Coronary artery (tissue), 2 donors: Measurements from ENCODE around the gene ACBD4.

ENCODE experiments used
- DNase-seq: peaks from one replicate; pipeline ENCODE4 v3.0.0-alpha.2; 2017; ENCODE audit warnings: low spot score
- H3K27ac ChIP-seq, 2 donors: fragments of 200-600 bp; sonication (generic); one replicate each; pipeline ENCODE4 v1.5.1; 2016 to 2019
- H3K4me3 ChIP-seq: fragments of 200-600 bp; sonication (generic); 2 replicates; pipeline ENCODE4 v1.5.1; 2016; ENCODE audit warnings: mild to moderate bottlenecking, moderate library complexity
- TF ChIP-seq, protein P1 (sequence below): fragments of 200-600 bp; sonication (generic); IDR thresholded peaks from one replicate; pipeline ENCODE4 v1.5.1; 2019; ENCODE audit warnings: antibody characterized with exemption

Gene ACBD4

DNA sequence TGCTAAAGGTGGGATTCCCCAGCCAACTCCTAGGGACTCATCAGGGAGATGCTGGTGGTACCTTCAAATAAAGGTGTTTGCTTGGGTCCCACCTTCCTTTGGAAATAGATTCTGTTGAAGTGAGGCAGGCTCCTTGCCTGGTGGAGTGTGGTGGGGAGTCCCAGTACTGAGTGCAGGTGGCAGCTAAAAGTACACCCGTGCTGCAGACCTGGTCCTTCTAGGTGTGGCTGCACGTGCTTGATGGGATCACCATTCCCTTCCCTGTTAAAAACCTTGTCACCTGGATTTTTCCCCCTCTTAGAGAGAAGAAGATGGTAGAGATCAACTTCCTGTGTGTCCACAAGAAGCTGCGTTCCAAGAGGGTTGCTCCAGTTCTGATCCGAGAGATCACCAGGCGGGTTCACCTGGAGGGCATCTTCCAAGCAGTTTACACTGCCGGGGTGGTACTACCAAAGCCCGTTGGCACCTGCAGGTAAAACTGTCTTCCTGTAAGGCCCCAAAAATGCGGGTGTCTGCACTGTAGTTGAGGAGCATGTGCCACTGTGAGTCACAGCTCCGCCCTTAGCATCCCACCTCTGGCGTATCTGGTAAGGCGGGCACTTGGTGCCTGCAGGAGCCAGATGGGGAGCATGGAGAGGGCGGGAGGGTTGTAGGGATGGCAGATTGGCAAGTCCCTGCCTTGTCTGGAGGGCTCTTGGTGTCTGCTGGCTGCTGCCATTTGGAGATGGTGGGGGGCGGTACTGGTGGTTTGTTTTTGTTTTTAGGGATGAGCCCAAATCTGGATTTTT is 37.2 kb upstream of the ACBD4 start:
- TF ChIP-seq, protein P1, sequence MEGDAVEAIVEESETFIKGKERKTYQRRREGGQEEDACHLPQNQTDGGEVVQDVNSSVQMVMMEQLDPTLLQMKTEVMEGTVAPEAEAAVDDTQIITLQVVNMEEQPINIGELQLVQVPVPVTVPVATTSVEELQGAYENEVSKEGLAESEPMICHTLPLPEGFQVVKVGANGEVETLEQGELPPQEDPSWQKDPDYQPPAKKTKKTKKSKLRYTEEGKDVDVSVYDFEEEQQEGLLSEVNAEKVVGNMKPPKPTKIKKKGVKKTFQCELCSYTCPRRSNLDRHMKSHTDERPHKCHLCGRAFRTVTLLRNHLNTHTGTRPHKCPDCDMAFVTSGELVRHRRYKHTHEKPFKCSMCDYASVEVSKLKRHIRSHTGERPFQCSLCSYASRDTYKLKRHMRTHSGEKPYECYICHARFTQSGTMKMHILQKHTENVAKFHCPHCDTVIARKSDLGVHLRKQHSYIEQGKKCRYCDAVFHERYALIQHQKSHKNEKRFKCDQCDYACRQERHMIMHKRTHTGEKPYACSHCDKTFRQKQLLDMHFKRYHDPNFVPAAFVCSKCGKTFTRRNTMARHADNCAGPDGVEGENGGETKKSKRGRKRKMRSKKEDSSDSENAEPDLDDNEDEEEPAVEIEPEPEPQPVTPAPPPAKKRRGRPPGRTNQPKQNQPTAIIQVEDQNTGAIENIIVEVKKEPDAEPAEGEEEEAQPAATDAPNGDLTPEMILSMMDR, result no peak
- peak overlapping the region; percentile 24 to 89 for H3K27ac ChIP-seq
- H3K4me3 ChIP-seq, result no peak overlapping the region
- no peak for DNase-seq

- Histone ChIP-seq H3K27ac (peak overlapping the region; percentile 24 to 89), H3K4me3 (no peak overlapping the region)
- DNase-seq, result peak; percentile 96
- TF ChIP-seq, protein P1, result peak; percentile 89
Measured at GRCh38 chr17:45098869-45099616, 36.4 kb upstream of the ACBD4 start.

- TF ChIP-seq, protein P1, result no peak
- no peak for DNase-seq
Measured at GRCh38 chr17:45101546-45101882, 34.0 kb upstream of the ACBD4 start.

DNA sequence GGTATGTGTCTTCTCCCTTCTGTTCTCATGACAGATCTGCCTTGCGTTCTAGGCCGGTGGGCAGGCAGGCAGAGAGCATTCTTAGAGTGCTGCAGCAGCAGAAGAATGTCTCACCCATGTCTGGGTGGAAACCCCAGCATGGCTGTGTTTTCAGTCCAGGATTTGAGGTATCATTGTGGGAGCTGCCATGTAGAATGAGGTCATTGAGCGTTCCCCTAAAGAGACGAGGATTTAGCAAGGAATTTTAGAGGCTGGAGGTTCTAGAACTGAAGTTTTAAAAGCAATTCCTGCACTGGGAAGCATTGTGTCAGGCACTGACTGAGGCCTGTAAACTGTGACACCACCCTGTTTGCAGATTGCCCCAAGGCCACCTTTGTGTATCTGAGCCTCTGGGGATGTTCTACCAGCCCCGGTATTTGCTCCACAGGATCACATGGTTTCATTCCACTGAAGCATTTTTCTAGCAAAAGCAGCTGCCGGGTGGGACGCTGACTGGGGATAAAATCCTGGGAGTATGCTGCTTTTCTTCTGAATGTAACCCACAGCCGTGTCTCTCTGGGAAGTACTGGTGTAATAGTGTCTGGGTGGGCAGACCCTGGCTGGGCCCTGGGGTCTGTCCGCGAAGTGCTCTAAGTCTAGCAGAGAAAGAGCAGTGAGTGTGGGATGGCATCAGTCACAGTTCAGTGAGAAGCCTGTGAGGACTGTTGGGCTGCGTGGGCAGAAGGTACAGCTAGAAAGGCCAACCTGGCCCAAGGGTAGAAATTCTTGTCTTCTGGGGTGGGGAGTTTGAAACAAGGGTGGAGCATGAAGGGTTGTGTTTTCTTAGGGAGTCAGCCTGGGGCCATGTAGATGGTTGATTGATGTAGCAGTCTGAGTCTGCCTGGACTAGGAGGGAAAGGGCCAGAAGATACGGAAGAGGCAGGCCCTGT is 33.3 kb upstream of the ACBD4 start:
- Histone ChIP-seq H3K27ac (peak overlapping the region in 1 of 2 donors; percentile 46), H3K4me3 (no peak overlapping the region)
- TF ChIP-seq, protein P1, result no peak
- DNase-seq, result no peak

More at GRCh38 chr17:45101546-45101882, 34.0 kb upstream of the ACBD4 start:
- peak overlapping the region in 1 of 2 donors; percentile 46 for H3K27ac ChIP-seq
- no peak overlapping the region for H3K4me3 ChIP-seq

DNA sequence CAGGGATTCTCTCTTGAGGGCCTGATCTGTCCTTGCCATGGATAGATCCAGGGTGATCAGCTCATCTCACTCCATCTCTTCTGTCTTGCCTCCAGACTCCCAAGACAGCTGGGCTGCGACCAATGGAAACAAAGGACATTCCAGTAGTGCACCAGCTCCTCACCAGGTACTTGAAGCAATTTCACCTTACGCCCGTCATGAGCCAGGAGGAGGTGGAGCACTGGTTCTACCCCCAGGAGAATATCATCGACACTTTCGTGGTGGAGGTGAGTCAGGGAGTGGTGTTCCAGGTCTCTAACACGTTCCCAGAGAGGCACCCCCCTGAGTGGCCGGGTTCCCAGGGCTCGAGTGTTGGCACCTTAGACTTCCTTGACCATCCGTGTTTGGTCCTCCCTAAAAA is 32.6 kb upstream of the ACBD4 start:
- no peak overlapping the region for H3K4me3 ChIP-seq
- peak overlapping the region in 1 of 2 donors; percentile 39 for H3K27ac ChIP-seq
- TF ChIP-seq, protein P1, result no peak
- DNase-seq, result no peak

DNA sequence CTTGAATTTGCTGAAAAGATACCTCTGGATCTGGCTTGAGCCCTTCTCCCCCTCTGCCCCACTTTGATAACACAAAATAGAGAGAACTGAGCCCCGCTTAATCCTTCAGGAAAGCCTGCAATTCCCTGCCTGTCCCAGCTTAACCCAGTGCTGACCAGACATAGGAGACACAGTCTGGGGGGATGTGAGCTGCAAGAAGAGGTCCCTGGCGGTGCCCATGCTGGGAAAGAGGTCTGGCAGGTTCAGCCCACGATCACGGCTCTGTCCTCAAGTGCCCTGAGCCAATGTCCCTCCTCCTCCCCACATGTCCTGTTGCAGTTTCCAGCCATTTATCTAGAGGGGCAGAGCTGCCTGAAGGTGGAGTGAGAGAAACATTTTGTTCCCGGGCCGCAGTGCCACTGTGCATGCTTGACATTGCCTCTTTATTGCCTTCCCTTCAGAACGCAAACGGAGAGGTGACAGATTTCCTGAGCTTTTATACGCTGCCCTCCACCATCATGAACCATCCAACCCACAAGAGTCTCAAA is 32.2 kb upstream of the ACBD4 start:
- no peak for DNase-seq
- Histone ChIP-seq H3K4me3 (no peak overlapping the region), H3K27ac (no peak overlapping the region)
- TF ChIP-seq, protein P1, result no peak
